Activated CD4-positive, alpha-beta T cell treated with anti-CD3 and anti-CD28 coated beads for 24 hours (primary cell): Measurements from ENCODE around the gene ZNF609.

ENCODE experiments used
- DNase-seq, 2 donors: peaks; one replicate each; pipeline ENCODE4 v3.0.0-alpha.2; 2020; ENCODE audit warnings: low read depth in 2 of 2

The ZNF609 gene

DNA sequence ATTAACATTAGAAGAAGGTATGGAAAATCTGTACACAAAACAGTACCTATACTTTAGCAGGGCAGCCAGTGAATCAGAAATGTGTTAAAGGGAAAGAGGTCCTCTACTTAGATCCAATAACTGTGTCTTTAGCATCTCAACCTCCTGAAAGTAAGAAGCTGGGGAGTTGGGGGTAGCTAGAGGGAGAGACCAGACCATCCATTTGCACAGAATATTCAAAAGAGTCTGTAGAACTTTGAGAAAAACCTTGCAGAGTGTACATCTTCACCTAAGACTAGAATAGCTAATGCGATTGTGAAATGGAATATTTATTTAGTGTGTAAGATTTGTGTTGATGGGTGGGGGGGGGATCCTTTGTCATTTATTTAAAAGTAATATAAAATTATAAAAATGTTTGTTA lies 190.2 kb downstream of the ZNF609 start:
- no peak for DNase-seq

DNA sequence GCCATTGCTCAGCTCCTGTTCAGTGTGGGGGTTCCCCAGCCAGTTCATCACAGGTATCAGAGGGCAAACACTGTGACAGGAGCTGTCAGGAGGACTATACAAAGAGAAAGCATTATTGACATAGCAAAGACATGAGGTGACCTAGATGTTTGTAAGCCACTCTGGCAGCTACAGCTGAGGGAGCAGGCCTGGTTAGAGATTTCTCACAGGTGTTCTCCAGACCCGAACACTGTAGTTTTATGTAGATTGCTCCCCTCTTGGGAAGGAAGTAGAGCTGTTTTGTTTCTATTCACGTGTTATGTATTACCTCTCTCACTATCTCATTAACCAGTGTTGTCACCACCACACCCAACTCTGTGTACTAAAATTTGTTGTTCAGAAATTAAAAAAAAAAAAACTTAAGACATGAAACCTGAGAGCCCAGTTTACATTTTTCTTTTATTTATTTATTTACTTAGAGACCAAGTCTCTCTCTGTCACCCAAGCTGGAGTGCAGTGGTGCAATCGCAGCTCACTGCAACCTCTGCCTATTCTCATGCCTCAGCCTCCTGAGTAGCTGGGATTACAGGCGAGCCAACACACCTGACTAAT lies 191.3 kb downstream of the ZNF609 start:
- peak in 1 of 2 donors; percentile 15 for DNase-seq

DNA sequence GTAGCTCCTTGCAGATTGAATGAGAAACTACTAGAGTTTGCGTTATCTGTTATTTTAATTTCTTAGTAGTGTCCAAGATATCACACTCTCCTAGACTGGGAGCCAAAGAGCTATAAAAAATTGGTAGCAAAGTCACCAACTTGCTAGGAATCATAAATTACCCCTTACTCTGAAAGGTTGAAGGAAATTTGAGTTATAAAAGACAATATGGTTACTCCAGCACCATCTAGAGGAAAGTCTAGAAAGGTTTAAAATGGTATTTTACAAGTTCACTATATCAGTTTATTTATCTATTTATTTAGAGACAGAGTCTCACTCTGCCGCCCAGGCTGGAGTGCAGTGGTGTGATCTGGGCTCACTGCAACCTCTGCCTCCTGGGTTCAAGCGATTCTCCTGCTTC lies 193.4 kb downstream of the ZNF609 start:
- DNase-seq = no peak

DNA sequence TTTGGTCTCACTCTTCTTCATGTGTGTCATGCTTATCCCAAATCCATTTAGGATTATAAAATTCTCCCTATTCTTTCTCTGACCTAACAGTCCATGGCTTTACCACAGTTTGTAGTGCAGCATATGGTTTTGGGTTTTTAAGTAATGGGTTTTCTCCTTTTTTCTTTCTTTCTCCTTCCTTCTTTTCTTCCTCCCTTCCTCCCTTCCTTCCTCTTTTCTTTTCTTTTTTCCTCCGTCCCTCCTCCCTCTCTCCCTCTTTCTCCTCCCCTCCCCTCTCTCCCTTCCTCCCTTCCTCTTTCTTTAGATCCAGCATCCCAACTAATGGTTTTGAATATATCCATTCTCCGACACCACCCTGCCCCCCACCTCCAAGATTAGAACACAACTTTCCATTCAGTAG lies 196.1 kb downstream of the ZNF609 start:
- no peak for DNase-seq

DNA sequence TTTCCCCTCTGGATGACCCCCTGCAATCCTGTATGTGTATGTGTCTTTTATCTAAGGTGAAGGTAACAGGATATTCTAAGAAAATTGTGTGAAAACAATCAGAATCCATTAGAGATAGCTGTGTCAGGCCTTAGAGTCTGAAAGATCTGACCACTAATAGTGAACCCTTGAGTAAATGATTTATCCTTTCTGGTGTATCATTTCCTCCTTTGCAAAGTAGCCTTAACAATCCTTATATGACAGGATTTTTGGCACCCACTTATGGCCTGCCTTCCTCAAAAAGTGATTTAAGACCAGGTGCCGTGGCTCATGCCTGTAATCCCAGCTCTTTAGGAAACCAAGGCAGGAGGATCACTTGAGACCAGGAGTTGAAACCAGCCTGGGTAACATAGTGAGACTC lies 204.8 kb downstream of the ZNF609 start:
- no peak for DNase-seq

DNA sequence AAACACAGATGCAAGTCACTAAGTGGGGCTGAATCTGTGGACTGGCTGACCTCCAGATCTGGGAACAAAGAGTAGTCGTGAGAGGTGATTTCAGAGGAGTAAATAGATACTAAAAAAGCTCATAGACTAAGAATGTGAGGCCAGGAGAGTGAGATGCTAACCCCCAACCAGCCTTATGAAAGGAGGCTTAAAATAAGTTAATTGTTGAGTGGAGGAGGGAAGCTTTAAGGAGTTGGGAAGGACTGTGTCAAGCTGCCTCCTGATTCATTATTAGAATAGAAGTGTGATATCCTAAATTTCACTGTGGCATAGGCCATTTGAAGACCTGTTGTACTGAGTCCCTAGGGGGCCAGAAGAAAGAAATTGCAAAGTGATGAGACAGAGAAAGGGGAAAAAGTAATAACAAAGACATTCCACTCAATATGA lies 207.4 kb downstream of the ZNF609 start:
- no peak for DNase-seq

DNA sequence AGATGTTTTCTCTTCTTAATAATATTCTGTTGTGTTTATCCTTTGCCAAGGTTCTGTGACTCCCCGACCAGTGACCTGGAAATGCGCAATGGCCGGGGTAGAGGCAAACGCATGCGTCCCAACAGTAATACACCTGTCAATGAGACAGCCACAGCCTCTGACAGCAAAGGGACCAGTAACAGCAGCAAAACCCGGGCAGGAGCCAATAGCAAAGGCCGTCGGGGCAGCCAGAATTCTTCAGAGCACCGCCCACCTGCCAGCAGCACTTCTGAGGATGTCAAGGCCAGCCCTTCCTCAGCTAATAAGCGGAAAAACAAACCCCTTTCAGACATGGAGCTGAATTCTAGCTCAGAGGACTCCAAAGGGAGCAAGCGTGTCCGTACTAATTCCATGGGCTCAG lies 213.5 kb downstream of the ZNF609 start:
- no peak for DNase-seq

DNA sequence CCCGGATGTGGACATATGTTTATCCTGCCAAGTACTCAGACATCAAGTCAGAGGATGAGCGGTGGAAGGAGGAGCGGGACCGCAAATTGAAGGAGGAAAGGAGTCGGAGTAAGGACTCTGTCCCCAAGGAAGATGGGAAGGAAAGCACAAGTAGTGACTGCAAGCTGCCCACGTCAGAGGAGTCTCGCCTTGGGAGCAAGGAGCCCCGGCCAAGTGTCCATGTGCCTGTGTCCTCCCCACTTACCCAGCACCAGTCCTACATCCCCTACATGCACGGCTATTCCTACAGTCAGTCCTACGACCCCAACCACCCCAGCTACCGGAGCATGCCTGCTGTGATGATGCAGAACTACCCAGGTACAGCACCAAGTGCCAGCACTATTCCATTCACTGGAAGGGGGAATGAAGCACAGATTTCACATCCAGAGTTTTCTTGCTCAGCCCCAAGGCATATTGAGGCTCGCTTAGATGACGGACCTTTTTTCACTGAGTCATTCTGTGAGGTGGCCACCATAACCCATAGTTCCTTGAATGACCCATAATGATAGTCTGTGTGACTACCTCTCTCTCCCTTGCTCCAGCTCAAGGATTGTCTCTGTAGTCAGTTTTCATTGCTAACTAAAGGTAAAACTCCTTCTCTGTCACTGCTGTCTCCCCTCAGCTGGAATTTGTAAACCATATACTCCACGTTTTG lies 217.9 kb downstream of the ZNF609 start:
- DNase-seq = no peak

DNA sequence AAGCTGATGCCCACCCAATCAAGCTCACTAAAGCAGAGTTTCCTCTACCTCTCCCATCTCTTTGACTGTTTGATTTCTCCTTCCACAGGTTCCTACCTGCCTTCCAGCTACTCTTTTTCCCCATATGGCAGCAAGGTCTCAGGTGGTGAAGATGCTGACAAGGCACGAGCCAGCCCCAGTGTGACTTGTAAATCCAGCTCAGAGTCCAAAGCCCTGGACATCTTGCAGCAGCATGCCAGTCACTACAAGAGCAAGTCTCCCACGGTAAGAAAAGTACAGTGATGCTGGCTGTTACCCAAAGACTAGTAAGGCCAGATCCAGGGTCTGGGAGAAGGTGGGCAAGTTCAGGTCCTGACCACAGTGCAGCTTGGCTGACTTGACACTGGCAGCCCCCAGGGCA lies 219.7 kb downstream of the ZNF609 start:
- DNase-seq = no peak

DNA sequence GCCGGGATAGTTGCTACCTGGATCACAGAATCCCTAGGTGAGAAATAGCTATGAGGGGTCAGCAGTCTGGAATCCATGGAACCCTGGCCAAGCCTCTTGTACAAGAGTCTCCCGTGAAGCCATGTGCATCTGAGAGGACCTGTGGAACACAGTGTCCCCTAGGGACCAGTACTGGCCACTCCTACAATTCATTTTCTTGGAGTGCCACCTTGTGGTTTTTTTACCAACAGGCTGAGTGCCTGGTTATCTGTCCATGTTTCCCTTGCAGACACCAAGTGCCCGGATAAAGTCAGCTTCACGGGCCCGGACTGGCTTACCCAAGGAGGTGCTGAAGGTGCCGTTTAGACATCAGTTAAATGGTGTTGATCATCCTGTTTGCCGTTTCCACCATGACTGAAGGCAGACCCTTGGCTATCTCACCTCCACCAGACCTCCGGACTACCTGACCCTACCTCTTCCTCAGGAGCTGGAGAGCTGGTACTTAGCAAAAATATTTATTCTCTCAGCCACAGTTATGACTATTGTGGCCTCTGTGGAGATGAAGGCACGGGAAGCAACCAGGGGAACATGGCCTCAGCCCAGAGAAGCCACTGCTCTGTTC lies 221.1 kb downstream of the ZNF609 start:
- no peak for DNase-seq

DNA sequence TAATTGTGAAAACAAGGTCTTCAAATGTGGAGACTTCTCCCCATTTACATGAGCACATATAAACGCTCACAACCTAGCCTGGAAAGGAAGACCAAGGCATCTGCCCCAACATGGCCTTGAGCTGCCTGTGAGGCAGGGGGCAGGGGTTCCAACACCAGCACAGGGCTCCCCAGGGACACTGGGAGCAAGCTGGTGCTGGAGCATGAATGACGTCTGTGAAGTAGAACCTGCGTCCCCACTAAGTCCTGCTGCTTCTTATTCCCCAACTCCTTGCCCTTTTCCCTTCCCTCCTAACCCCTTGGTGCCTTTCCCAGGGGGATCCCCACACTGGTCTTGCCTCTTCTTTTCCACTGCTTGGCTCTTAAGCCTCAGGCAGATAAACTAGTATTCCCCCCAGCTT lies 221.9 kb downstream of the ZNF609 start:
- no peak for DNase-seq

DNA sequence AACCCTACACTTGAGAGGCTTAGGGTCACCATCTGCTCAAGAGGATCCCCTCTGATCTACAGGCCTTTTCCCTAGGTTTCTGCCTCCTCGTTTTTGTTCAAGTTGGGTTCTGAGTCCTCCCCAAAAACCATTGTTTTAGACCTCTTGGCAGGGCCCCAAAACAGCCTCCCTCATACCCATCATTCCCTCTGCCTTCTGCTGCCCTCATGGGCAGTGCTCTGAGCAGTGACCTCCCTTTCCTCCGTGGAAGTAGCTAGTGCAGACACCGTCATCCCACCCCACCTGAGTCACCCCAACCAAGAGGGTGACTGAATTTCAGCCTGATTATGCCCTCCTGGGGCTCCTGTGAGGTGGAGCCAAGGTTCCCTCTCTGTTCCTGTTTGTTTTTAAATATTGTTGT lies 223.0 kb downstream of the ZNF609 start:
- DNase-seq = no peak

DNA sequence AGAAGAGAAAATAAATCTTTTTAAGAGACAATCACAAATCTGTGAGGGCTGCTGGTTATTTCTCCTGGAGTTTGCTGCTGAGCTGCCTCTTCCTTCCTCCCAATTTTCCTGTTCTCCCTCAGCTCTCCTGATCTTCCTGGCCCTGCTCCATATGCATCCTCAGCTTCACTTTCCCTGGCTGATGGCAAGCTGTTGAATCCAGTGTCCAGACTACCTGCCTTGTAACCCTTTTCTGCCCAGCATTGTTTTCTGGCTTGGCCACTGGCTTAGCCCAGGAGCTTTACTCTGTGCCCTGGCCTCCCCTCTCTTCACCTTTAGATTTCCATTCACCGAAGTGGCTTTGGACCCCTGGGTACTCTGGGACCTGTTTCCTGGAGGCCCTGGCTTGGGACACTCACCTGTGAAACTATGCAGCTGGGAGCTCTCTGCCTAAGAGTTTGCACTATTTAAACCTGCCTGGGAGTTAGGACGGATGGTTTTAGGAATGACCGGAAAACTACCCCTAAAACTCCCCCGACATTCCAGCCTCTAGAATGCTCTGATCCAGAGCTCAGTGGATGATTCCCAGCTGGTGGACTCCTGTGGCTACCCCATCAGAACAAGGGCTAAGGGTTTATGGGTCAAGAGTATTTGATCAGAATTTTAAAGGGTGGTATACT lies 225.0 kb downstream of the ZNF609 start:
- no peak for DNase-seq

DNA sequence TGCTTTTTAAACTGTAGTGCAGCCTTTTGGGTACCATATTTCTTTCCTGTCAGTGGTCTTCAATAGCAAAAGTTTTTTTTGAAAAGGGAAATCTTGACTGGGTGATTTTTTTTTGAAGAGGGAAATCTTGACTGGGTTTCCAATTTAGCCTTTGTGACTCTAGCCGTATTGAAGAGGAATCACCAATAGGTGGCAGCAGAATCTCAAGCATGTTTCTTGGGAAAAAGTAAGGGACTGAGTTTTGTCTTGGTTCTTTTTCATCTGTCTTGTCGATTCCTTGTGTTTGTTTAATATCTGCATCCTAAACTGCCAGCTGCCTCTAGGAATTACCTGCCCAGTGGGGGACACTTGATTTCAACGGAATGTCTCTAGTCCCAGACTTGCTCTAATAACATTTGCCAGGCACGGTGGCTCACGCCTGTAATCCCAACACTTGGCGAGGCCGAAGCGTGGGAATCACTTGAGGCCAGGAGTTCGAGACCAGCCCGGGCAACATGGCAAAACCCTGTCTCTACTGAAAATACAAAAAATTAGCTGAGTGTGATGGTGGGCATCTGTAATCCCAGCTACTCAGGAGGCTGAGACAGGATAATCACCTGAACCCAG lies 225.9 kb downstream of the ZNF609 start:
- DNase-seq = peak in 1 of 2 donors; percentile 29

DNA sequence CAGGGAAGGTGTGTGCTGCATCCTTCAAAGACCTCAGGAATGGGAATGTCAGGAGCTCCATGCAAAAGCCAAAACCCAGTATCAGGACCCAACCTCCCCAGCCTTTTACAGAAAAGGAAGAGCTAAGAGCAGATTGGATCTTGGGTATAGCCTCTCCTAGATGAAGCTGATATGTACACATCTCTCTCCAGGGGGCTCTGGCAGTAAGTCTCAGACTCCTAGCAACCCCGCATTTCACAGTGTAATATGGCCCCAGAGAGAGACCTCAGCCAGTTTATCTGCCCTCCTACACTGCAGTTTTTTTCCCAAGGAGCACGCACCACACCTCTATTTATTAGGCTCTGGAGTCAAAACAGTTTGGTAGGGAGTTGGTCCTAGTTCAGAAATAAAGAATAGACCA lies 226.8 kb downstream of the ZNF609 start:
- DNase-seq = no peak

DNA sequence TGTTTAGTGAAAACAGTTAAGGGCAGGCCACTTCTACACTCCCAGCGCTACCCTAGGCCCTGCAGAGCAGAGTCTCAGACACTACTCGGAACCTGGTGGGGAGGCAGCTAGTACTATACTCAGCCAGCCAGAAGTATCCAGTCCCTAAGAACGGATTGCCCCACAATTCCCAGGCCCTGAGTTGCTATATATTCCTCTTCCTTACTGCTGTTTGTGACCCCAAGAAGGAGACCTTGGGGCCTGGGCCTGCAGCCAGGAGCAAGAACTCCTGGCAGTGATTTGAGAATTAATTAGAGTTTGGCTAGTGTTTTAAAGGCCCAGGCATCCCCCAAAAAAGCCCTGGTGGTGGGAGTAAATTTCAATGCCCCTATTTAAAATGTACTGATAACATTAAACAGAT lies 227.3 kb downstream of the ZNF609 start:
- no peak for DNase-seq

DNA sequence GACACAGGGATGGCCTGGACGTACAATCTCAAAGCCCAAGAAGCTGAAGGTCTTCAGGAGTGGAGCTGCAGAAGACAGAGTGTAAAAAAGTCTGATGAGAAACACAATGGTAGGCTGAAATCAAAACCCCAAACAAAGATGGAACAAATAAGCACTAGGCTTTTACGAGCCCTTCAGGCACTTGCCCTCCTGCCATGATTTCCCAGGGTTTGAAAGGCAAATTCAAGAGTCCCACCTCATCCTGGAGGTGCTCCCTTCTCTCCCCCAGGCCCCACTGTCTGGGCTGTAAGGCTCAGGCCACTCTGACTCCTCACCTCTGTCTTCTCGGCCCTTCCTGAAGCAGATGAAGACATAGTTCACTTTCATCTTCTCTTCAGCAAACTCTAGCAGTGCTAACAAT lies 228.4 kb downstream of the ZNF609 start:
- DNase-seq = no peak

DNA sequence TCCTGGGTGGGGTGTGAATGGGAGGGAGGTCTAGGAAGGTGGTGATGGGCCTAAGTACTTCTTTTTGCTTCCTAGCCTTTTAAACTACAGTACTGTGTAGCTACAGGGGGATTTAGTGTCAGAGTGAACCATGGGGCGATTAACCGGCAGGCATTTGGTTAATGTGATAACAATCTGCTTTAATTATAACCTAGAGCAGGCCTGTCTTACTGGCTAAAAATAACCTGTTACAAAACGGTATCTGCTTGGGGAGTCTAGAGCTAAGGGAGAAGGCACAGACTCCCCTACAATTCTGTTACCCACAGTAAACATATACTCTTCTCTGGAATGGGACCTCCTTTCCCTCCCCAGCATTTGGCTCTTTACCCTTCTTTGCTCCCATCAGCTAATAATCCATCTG lies 229.6 kb downstream of the ZNF609 start:
- no peak for DNase-seq

DNA sequence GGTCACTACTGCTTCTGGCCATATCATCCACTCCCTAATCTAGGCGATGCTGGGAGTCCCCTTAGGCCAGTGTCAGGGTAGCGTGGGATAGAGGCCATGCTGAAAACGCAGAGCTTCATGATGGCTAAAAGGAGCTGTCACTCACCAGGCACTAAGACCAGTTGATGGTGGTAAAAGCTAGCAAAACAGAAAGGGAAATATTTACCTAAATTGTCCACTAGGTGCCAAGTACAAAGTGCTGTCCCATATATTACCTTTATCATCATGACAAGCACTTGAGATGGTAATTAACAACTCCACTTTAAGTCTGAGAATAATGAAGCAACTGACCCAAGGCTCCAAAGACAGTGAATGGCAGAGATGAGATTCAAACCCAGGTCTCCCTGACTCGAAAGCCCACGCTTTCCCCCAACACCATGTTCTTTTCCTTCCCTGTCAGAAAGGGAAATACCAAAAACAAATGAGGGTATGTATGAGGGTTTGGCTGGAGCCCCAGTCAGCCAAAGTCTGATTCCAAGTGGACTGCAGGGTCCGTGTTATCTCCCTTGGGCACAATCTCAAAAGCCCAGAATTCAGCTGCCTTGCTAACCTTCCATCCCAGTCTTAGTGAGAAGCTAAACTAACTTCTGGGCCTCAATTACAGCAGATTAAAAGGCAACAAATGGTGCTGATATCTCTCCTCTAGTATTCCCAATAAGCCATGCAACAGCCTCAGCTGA lies 230.4 kb downstream of the ZNF609 start:
- no peak for DNase-seq

DNA sequence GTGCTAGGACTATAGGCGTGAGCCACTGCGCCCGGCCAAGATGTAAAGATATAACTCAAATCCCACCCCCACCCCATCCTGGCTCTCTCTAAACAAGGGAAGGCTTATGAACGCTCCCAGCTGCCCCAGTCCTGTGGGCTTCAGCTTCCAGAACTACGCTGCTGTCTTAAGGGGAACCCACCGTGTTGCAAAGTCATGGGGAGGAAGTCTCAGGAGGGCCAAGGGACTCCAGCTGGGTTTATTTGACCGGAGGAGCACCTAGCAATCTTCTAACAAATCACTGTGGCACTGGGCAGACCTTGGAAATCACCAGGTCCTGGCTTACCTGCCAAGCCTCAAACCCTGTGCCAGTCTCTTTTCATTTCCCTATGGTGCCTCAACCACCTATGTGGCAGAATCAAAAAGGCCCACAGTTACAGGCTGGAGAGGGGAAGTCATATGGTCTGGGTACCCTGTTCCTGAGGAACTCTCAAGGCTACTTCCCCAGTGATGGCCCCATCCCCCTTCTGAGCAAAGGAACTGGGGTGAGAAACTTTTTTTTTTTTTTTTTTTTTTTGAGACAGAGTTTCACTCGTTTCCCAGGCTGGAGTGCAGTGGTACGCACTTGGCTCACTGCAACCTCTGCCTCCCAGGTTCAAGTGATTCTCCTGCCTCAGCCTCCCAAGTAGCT lies 231.7 kb downstream of the ZNF609 start:
- no peak for DNase-seq

DNA sequence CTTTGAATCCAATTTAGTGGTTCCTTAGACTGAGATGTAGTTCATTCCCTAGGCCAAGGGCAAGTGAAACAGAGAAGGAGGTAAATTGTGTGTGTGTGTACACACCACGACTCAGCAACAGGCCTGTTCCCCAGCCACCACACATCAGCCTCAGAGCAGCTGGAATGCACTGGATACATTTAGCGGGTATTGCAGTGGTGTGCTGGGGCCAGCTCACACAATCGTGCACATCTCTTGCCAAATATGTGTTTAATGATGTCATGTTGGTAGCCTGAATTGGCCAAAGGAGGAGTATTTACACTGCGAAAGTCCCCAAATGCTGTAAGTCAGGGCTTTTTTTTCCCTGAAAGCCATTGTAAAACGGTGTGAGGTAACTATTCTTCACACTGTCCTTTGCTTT lies 232.8 kb downstream of the ZNF609 start:
- no peak for DNase-seq
